Transverse colon (tissue), 3 donors: Measurements from ENCODE around the gene LINGO3.

ENCODE experiments used
- CTCF ChIP-seq, 5 experiments: fragments of 200-600 bp in 3 of 5; fragments of 450-650 bp in 2 of 5; sonication (generic) in 3 of 5; IDR thresholded peaks; 1 replicate in 2 of 5; 2 replicates in 3 of 5; pipeline ENCODE4 v1.5.1; 2016 to 2017; ENCODE audit warnings: antibody characterized with exemption in 5 of 5, inconsistent platforms in 3 of 5, mild to moderate bottlenecking in 2 of 5, moderate library complexity in 1 of 5
- POLR2A ChIP-seq: fragments of 450-650 bp; IDR thresholded peaks from one replicate; pipeline ENCODE4 v1.6.1; 2016; ENCODE audit warnings: antibody characterized with exemption, mild to moderate bottlenecking, moderate library complexity

GRCh38 chr19:2329149-2329478 lies 21.2 kb upstream of the LINGO3 start:
- TF ChIP-seq POLR2A (no peak), CTCF (IDR thresholded peaks at IDR 0.05) (no peak)
